VCaP (cell line): ENCODE data around the gene ZNF219.

Source experiments
- H3K27ac ChIP-seq: fragments of 450-650 bp; 2 replicates; pipeline ENCODE4 v1.5.1; 2017
- TF ChIP-seq, protein P1 (sequence below): fragments of 450-650 bp; conservative IDR thresholded peaks from 2 replicates; pipeline ENCODE4 v1.5.1; 2017; ENCODE audit warnings: mild to moderate bottlenecking, moderate library complexity

ZNF219 gene

DNA sequence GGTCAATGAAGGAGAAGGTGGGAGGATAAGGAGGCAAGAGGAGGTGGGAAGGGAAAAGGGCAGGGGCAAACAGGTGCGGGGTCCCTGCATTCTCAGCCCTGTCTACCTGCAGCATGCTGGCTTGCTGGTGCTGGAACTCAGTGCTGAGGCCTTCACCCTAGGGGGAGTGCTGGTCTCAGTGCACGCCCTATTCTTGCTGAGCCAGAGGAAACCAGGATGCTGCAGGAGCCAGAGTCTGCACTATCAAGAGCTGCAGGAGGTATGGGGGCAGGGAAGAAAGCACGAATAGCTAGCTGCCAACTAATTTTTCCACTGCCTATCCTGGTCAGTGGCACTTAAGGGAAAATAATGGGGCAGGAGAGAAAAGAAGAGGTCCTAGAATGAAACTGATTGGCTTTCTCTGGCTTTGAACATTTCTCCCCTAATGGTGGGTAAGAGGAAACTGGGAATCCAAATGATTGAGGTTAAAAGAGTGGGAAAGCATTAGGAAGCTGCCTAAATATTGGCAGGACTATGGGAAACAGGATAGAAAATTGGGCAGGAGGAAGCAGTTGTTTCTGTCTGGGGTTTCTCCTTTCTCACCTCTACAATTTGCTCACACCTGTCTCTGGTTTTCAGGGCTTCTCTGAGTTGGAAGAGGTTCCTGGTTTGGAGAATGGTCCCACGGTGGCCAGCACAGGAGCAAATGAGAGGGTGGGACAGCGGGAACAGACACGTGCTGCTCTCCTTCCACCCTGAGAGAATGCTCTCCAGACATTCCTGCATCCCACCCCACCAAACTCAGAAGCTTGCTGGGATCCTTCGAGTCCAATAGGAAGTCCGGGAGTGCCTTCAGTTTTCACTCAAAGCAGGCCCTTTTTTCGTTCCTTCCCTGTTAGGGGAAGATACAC lies 4.3 kb upstream of the ZNF219 start:
- TF ChIP-seq, protein P1, sequence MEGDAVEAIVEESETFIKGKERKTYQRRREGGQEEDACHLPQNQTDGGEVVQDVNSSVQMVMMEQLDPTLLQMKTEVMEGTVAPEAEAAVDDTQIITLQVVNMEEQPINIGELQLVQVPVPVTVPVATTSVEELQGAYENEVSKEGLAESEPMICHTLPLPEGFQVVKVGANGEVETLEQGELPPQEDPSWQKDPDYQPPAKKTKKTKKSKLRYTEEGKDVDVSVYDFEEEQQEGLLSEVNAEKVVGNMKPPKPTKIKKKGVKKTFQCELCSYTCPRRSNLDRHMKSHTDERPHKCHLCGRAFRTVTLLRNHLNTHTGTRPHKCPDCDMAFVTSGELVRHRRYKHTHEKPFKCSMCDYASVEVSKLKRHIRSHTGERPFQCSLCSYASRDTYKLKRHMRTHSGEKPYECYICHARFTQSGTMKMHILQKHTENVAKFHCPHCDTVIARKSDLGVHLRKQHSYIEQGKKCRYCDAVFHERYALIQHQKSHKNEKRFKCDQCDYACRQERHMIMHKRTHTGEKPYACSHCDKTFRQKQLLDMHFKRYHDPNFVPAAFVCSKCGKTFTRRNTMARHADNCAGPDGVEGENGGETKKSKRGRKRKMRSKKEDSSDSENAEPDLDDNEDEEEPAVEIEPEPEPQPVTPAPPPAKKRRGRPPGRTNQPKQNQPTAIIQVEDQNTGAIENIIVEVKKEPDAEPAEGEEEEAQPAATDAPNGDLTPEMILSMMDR = no peak
- peak overlapping the region; percentile 97 for H3K27ac ChIP-seq

GRCh38 chr14:21101802-21102413 lies 3.5 kb upstream of the ZNF219 start:
- TF ChIP-seq, protein P1 = no peak
- no peak overlapping the region for H3K27ac ChIP-seq

GRCh38 chr14:21100931-21101330 lies 2.5 kb upstream of the ZNF219 start, which contains the start of gene TMEM253:
Gene TMEM253 (plus strand): TSS chr14:21101066. CDS start chr14:21101344, 278 bp downstream.
- TF ChIP-seq, protein P1 = no peak
- H3K27ac ChIP-seq = peak within 1 kb of the TSS; percentile 76; the same call in 1 of the 2 replicates

DNA sequence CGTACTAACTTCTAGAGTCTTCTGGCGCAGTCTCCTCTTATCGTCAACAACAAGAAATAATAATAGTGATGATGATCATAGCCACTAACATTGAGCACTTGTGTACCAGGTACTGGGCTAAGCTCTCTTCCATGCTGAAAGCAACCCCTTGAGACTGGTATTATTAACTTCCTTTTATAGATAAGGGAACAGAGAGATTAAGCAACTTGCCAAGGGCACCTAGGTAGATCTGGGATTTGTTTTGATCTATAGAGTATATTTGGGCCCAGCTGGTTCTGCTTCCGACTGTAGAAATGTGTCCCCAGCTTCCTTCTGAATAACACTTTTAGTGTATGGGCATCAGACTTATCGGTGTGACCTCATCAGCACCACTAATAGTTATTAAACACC lies 1.1 kb upstream of the ZNF219 start:
- TF ChIP-seq, protein P1 = no peak
- H3K27ac ChIP-seq = peak overlapping the region; percentile 76

- TF ChIP-seq, protein P1 = no peak
- peak overlapping the region; percentile 76 for H3K27ac ChIP-seq
Observed at GRCh38 chr14:21098892-21099595, 589 bp upstream of the ZNF219 start.

GRCh38 chr14:21097636-21098075 lies 799 bp downstream of the ZNF219 start:
- TF ChIP-seq, protein P1 = no peak
- H3K27ac ChIP-seq = peak overlapping the region; percentile 76

GRCh38 chr14:21096978-21097635 lies 1.3 kb downstream of the ZNF219 start:
- TF ChIP-seq, protein P1 = no peak
- H3K27ac ChIP-seq = peak overlapping the region; percentile 76
